22Rv1 (cell line): ENCODE data around the gene LIM2.

Source experiments
- CTCF ChIP-seq: fragments of 450-650 bp; IDR thresholded peaks from 2 replicates; pipeline ENCODE4 v1.5.1; 2017; ENCODE audit warnings: mild to moderate bottlenecking
- ZFX ChIP-seq: fragments of 450-650 bp; IDR thresholded peaks from 2 replicates; pipeline ENCODE4 v1.6.1; 2017; ENCODE audit warnings: antibody characterized with exemption, borderline replicate concordance

GRCh38 chr19:51371186-51371690, 16.5 kb downstream of the LIM2 start:
- TF ChIP-seq CTCF (no peak), ZFX (no peak)
